Activated CD8-positive, alpha-beta T cell treated with anti-CD3 and anti-CD28 coated beads, Interleukin-2, amount 10 ng/mL, durations not matched to agents 7 days and 5 days (primary cell): ENCODE measurements around the gene PPP5C. TPM values are rescaled to one million over a fixed set of nuclear protein-coding genes. Genes with fewer than 3 reads are reported as not detected.

Experiments used
- ATAC-seq: fragments of 150-1000 bp; cut with Tn5 transposase; one replicate; pipeline ENCODE4 v1.10.0; 2021; ENCODE audit warnings: moderate library complexity
- CTCF ChIA-PET: fragments of 350-600 bp; sonication (Branson Sonifier 250); formaldehyde crosslinking; loops from one replicate; lab custom pipeline; 2021; ENCODE audit warnings: antibody characterized with exemption; lab: Charles Lee
- POLR2A ChIA-PET: fragments of 350-600 bp; sonication (Branson Sonifier 250); formaldehyde crosslinking; loops from one replicate; lab custom pipeline; 2021; ENCODE audit warnings: antibody characterized with exemption; lab: Charles Lee
- DNase-seq: peaks from one replicate; pipeline ENCODE4 v3.0.0-alpha.2; 2020
- H3K27ac Mint-ChIP-seq: one replicate; pipeline ENCODE4 v1.8.0; 2021; ENCODE audit warnings: mild to moderate bottlenecking, mixed read lengths
- H3K27me3 Mint-ChIP-seq: one replicate; pipeline ENCODE4 v1.8.0; 2021; ENCODE audit warnings: low read depth, mixed read lengths
- H3K36me3 Mint-ChIP-seq: one replicate; pipeline ENCODE4 v1.8.0; 2021; ENCODE audit warnings: low read depth, mixed read lengths
- H3K4me1 Mint-ChIP-seq: one replicate; pipeline ENCODE4 v1.8.0; 2021; ENCODE audit warnings: low read depth, mixed read lengths
- H3K4me3 Mint-ChIP-seq: one replicate; pipeline ENCODE4 v1.8.0; 2021; ENCODE audit warnings: mild to moderate bottlenecking, mixed read lengths
- H3K9me3 Mint-ChIP-seq: one replicate; pipeline ENCODE4 v1.8.0; 2022; ENCODE audit warnings: mixed read lengths; ENCODE audit not compliant: insufficient read depth
- total RNA-seq, 2 experiments: library from RNA; stranded (reverse); gene quantifications; one replicate each; pipeline ENCODE4 v1.2.3, GENCODE V29; 2021

The PPP5C gene
- total RNA-seq, 2 experiments from 2014 or later: 118 to 126 TPM

DNA sequence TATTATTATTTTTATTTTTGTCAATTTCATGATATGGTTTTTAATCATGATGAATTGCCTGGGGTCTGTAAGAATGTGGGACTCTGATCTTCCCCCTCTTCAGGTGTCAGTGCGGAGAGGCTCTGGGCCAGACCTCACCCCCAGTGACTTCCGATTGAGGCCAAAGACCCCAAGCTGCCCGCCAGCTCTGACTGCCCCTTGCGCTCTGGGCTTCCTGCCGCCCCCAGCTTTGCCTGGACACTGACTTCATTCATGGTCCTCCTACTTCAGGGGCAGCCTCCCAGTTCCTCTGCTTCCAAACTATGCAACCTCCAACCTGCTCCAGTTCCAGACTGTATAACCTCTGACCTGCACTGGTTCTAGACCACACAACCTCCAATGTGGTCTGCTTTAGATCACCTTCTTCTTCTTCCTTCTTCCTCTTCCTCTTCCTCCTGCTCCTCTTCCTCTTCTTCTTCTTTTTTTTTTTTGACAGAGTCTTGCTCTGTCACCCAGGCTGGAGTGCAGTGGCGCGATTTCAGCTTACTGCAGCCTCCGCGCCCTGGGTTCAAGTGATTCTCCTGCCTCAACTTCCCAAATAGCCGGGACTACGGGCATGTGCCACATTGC is 6.7 kb upstream of the PPP5C start:
- DNase-seq (no peak), ATAC-seq (no peak)
- ChIA-PET POLR2A (no interaction called here), CTCF (no interaction called here)
- Mint-ChIP-seq H3K9me3 (no peaks in the 10 kb centered on the region), H3K27ac (no peak overlapping the region), H3K4me1 (no peaks in the 10 kb centered on the region), H3K4me3 (no peak overlapping the region), H3K36me3 (no peaks in the 10 kb centered on the region), H3K27me3 (peaks cover 18% of the 10 kb centered on the region)

DNA sequence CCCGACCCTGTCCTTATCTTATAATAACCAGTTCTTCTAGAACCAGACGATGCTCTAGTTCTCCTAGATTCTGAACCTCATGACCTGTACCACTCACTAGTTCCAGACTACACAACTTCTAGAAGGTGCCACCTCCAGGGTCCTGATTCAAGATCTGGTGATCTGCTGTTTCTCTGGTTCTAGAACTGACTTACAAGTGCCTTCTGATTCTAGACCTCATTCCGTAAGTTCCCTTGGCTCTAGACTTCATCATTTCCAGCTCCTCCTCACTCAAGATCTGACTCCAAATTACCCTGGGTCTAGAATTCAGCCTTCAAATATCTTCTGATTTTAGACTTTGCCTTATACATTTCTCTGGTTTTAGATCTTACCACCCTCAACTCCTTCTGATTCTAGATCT is 5.0 kb upstream of the PPP5C start:
- DNase-seq (no peak), ATAC-seq (no peak)
- ChIA-PET CTCF (no interaction called here), POLR2A (no interaction called here)
- peaks cover 22% of the 10 kb centered on the region for H3K27me3 Mint-ChIP-seq
- H3K27ac Mint-ChIP-seq: no peak overlapping the region
- no peaks in the 10 kb centered on the region for H3K36me3 Mint-ChIP-seq
- peaks cover 4% of the 10 kb centered on the region for H3K4me1 Mint-ChIP-seq
- H3K9me3 Mint-ChIP-seq: no peaks in the 10 kb centered on the region
- H3K4me3 Mint-ChIP-seq: no peak overlapping the region

DNA sequence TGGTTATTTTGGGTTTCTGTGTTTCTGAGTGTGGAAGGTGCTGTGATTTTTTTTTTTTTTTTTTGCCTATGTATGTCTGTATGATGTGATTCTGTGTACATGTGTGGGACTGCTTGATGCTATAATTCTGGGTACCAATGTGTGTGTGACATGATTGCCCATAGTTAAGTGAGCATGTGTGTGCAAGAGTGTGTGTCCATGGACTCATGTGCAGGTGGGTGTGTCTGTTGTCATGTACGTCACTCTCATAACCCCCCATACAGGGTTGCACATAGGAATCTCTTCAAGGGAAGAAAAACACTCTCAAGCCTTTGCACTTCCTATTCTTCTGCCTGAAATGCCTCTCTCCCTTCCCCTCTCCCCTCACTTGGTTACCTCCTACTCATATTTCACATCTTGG is 2.5 kb upstream of the PPP5C start:
- ChIA-PET POLR2A (no interaction called here), CTCF (interaction anchor here (1.6 kb wide), 1 partner anchor 25 kb away, joined by 3 read pairs; no protein-coding TSS in a partner anchor)
- no peaks in the 10 kb centered on the region for H3K9me3 Mint-ChIP-seq

DNA sequence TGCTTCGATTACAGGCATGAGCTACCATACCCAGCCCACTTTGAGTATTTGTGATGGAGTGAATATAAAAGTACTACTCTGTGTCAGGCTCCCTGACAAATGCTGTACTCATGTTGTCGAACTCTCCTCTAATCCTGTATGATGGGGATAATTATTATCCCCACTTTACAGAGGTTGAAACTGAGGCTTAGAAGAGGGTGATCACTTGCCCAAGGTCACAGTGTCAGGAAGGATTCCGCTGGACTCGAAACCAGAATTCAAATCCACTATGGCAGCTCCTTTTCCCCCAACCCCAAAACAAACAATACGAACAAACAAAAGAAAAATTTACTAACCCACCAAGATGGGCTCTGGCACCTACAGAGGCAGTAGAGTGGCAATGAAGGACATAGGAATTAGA is 1.7 kb upstream of the PPP5C start:
- Mint-ChIP-seq H3K9me3 (no peaks in the 10 kb centered on the region), H3K4me3 (peak overlapping the region; percentile 95), H3K27me3 (peaks cover 22% of the 10 kb centered on the region), H3K27ac (no peak overlapping the region), H3K4me1 (peaks cover 32% of the 10 kb centered on the region), H3K36me3 (peaks cover 25% of the 10 kb centered on the region)
- POLR2A ChIA-PET: no interaction called here
- DNase-seq (no peak), ATAC-seq (no peak)
- CTCF ChIA-PET: interaction anchor here (1.6 kb wide), 1 partner anchor 24 kb away, joined by 3 read pairs; no protein-coding TSS in a partner anchor

More for the DNA sequence above, 2.5 kb upstream of the PPP5C start:
- peaks cover 24% of the 10 kb centered on the region for H3K4me1 Mint-ChIP-seq
- no peak overlapping the region for H3K4me3 Mint-ChIP-seq
- ATAC-seq: no peak
- no peak for DNase-seq
- H3K36me3 Mint-ChIP-seq: peaks cover 18% of the 10 kb centered on the region
- peaks cover 22% of the 10 kb centered on the region for H3K27me3 Mint-ChIP-seq
- H3K27ac Mint-ChIP-seq: no peak overlapping the region

DNA sequence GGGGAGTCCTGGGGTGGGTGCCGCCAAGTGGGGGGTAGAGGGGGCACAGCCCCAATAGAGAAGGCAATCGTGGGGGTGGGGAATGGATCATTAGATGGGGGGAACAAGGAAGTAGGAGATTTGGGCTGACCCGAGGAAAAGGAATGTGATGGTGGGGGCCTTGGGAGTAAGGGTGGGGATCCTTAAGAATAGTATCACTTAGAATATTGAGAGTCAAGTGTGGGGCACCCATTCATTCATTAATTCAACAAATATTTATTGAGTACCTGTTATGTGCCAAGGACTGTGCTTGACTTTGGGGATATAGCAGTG is 641 bp downstream of the PPP5C start:
- Mint-ChIP-seq H3K9me3 (no peaks in the 10 kb centered on the region), H3K4me3 (peak overlapping the region; percentile 95), H3K27me3 (peaks cover 17% of the 10 kb centered on the region), H3K36me3 (peaks cover 35% of the 10 kb centered on the region), H3K4me1 (peaks cover 54% of the 10 kb centered on the region), H3K27ac (peak overlapping the region; percentile 83)
- no peak for DNase-seq
- ATAC-seq: no peak
- CTCF ChIA-PET: interaction anchor here (0.6 to 1.9 kb wide), 10 partner anchors 9 to 157 kb away, joined by 3 to 10 read pairs (median 3); no protein-coding TSS in a partner anchor
- POLR2A ChIA-PET: interaction anchor here (1.1 kb wide), 1 partner anchor 255 kb away, joined by 3 read pairs; no protein-coding TSS in a partner anchor

DNA sequence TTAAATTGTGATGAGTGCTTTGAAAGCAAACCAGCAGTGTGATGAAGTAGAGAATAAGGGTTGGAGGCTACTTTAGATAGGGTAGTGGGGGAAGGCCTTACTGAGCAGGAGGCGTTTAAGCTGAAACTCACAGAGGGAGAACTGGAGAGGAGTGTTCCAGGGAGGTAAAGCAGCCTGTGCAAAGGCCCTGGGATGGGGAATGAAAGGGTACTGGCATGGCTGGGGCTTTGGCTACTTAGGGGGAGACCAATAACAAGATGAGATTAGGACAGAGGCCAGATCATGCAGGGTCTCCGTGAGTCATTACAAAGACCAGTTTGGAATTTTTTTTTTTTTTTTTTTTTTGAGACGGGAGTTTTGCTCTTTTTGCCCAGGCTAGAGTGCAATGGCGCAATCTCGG is 1.1 kb downstream of the PPP5C start:
- ChIA-PET CTCF (interaction anchor here (0.6 to 1.9 kb wide), 9 partner anchors 9 to 157 kb away, joined by 3 to 10 read pairs (median 3); no protein-coding TSS in a partner anchor), POLR2A (no interaction called here)
- peaks cover 37% of the 10 kb centered on the region for H3K36me3 Mint-ChIP-seq
- peak overlapping the region; percentile 83 for H3K27ac Mint-ChIP-seq
- no peak for ATAC-seq
- DNase-seq: no peak
- peaks cover 57% of the 10 kb centered on the region for H3K4me1 Mint-ChIP-seq
- H3K4me3 Mint-ChIP-seq: peak overlapping the region; percentile 95
- peaks cover 13% of the 10 kb centered on the region for H3K27me3 Mint-ChIP-seq
- H3K9me3 Mint-ChIP-seq: no peaks in the 10 kb centered on the region

DNA sequence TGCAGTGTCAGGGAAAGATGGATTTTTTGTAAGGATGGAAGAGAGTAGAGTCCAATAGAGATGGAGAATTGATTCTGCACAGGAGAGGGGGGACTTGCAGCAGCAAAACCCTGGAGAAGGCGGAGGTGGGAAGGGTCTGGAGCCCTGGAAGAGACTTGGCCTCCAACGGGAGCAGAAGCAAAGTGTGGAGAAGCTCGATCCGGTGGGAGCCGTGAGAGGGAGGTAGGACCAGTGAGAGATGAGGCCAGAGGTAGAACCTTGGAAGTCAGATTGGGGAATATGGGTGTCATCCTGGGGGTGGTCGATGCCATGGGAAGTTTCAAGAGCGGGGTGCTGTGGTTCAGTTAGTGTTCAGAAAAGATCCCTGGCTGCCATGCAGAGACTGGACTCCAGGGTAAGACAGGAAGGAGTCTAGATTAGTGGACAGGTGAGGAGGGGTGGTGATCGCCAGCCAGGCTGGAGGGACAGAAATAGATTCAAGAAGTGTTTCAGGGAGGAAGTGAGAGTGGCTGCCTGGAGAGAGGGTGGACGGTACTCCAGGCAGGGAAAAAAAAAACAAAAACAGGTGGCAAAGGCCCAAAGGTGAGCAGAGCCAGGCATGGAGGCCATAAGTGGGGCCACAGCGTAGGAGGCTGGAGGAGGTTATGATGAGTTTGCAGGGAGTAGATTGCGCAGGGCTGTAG is 2.6 kb downstream of the PPP5C start:
- Mint-ChIP-seq H3K4me3 (peak overlapping the region; percentile 95), H3K27ac (peak overlapping the region; percentile 93), H3K36me3 (peaks cover 49% of the 10 kb centered on the region), H3K27me3 (peaks cover 4% of the 10 kb centered on the region), H3K4me1 (peaks cover 62% of the 10 kb centered on the region), H3K9me3 (no peaks in the 10 kb centered on the region)
- POLR2A ChIA-PET: no interaction called here
- CTCF ChIA-PET: interaction anchor here (1.2 kb wide), 1 partner anchor 47 kb away, joined by 3 read pairs; no protein-coding TSS in a partner anchor
- no peak for DNase-seq
- ATAC-seq: no peak

DNA sequence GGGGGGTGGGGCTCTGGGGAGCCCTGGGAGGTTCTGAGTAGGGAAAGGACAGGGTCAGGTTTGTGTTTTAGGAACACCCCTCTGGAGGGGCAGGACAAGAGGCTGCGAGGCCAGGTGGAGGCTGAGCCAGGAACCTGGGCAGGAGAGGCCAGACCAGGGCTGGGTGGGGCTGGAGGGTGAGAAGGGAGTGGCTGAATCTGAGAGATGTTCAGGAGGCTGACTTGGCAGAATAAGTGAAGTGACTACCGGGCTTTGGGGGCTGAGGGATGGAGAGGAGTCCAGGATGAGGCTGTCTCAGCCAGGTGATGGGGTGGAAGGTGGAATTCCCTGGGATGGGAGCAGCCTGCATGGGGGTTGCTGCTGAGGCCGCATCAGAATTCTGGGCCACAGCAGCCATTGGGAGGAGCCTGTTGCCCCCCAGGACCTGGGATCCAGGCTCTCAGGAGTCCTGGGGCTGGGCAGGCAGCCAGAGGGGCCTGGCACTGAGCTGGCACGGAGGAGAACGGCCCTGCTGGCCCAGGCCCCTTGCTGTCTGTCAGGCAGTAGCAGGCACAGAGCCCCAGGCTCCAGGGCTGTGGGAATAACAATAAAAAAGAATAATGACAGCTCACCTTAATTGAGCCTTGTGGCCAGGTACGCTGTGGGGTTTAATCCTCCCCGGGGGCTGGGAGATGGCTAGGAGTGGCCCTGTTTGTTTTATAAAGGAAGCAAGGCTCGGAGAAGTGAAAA is 3.3 kb downstream of the PPP5C start:
- POLR2A ChIA-PET: interaction anchor here (0.6 kb wide), 1 partner anchor 16 kb away, joined by 3 read pairs; no protein-coding TSS in a partner anchor
- peaks cover 65% of the 10 kb centered on the region for H3K4me1 Mint-ChIP-seq
- ATAC-seq: peak; percentile 1
- no peaks in the 10 kb centered on the region for H3K9me3 Mint-ChIP-seq
- CTCF ChIA-PET: interaction anchor here (1.0 to 3.2 kb wide), 3 partner anchors 20 to 163 kb away, joined by 3 to 21 read pairs (median 5); no protein-coding TSS in a partner anchor
- DNase-seq: peak; percentile 40
- peak overlapping the region; percentile 93 for H3K27ac Mint-ChIP-seq
- peaks cover 4% of the 10 kb centered on the region for H3K27me3 Mint-ChIP-seq
- peaks cover 56% of the 10 kb centered on the region for H3K36me3 Mint-ChIP-seq
- peak overlapping the region; percentile 95 for H3K4me3 Mint-ChIP-seq

DNA sequence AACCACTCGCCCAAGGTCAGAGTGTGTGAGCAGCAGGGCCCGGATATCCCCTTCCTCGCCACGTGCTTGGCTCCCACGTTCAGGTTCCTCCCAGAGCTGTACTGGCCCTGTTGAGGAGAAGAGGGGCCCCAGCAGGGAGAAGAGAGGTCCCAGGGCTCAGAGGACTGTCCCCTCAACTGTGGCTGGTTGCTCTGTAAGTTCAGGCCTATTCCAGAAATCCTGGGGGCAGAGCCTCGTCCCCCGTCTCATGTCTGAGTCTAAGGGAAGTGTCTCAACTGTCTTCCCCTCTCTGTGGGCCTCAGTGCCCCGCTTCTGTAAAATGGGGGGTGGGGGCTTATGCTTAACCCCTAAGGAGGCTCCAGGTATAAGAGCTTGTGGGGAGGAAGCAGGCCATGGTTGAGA is 3.9 kb downstream of the PPP5C start:
- H3K27me3 Mint-ChIP-seq: peaks cover under 1% of the 10 kb centered on the region

DNA sequence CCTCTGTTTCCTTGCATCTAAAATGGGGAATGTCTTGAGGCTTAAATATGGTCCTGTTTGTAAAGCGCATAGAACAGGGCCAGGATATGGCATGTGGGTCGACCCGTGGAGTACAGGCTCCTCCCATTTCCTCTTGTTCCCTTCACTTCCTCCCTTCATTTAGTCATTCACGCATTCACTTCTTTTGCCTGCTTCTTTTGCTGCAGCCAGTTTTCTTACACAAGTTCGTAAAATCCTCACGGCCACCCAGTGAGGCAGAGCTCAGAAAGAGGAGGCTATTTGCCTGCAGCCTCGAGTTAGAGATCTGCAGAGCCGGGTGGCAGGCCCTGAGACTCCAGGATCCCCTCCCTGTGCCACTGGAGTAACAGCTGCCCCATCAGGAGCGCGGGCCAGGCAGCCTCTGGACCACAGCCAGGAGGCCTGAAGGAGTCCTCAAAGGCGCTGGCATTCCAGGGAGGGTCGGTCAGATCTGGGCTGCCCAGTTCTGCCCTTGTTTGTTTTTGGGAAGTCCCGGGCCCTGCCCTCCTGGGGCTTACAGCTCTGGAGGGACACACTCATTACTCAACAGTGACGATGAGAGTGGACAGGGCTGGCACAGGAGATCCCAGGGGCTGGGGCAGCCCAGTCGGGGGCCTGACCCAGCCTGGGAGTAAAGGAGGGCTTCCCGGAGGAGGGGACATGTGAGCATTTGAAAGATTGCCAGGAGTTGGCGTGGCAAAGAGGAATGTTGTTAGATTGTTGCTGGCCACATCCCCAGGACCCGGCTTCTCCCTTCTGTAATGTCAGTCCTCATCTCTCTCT is 4.6 kb downstream of the PPP5C start:
- H3K36me3 Mint-ChIP-seq: peaks cover 68% of the 10 kb centered on the region
- ChIA-PET CTCF (interaction anchor here (1.0 to 3.2 kb wide), 4 partner anchors 13 to 162 kb away, joined by 3 to 21 read pairs (median 4); no protein-coding TSS in a partner anchor), POLR2A (interaction anchor here (0.6 to 0.8 kb wide), 4 partner anchors 15 to 1230 kb away, joined by 3 to 4 read pairs (median 3); no protein-coding TSS in a partner anchor)
- H3K9me3 Mint-ChIP-seq: no peaks in the 10 kb centered on the region
- H3K4me1 Mint-ChIP-seq: peaks cover 68% of the 10 kb centered on the region
- H3K4me3 Mint-ChIP-seq: peak overlapping the region; percentile 95
- ATAC-seq (peak; percentile 20), DNase-seq (peak; percentile 53)
- H3K27ac Mint-ChIP-seq: peak overlapping the region; percentile 93
- no peaks in the 10 kb centered on the region for H3K27me3 Mint-ChIP-seq

More for the DNA sequence above, 3.9 kb downstream of the PPP5C start:
- peaks cover 70% of the 10 kb centered on the region for H3K4me1 Mint-ChIP-seq
- peaks cover 62% of the 10 kb centered on the region for H3K36me3 Mint-ChIP-seq
- H3K9me3 Mint-ChIP-seq: no peaks in the 10 kb centered on the region
- CTCF ChIA-PET: interaction anchor here (1.0 to 3.2 kb wide), 4 partner anchors 14 to 163 kb away, joined by 3 to 21 read pairs (median 4); no protein-coding TSS in a partner anchor
- DNase-seq (peak; percentile 55), ATAC-seq (peak; percentile 31)
- peak overlapping the region; percentile 95 for H3K4me3 Mint-ChIP-seq
- POLR2A ChIA-PET: interaction anchor here (0.6 kb wide), 1 partner anchor 16 kb away, joined by 3 read pairs; no protein-coding TSS in a partner anchor
- peak overlapping the region; percentile 93 for H3K27ac Mint-ChIP-seq
